ENCODE data around the gene PTBP3.
"Not testable (repeated sequence)": the region's sequence is repeated elsewhere in the genome, so short reads cannot be mapped to it uniquely, and the experiment has no call there.

Gene PTBP3

GRCh38 chr9:112332977-112333638 lies at the start of gene PTBP3:
Gene PTBP3, minus strand, starts transcription at chr9:112333619. Its CDS starts 35,754 bp downstream, at chr9:112297865.
- Mint-ChIP-seq H3K4me1 (ENCODE audit: low read depth) (peaks cover 43% of the 10 kb centered on the region), H3K4me3 (peak within 1 kb of the TSS; percentile 90), H3K9me3 (no peaks in the 10 kb centered on the region), H3K27ac (peak within 1 kb of the TSS; percentile 98), H3K27me3 (no peaks in the 10 kb centered on the region), H3K36me3 (ENCODE audit: low read depth) (peaks cover 11% of the 10 kb centered on the region)
- DNase-seq = peak; percentile 85

- Mint-ChIP-seq H3K27ac (no peak overlapping the region), H3K4me3 (no peak overlapping the region), H3K9me3 (no peaks in the 10 kb centered on the region), H3K4me1 (ENCODE audit: low read depth) (peaks cover 45% of the 10 kb centered on the region), H3K36me3 (ENCODE audit: low read depth) (peaks cover 15% of the 10 kb centered on the region), H3K27me3 (no peaks in the 10 kb centered on the region)
- no peak for DNase-seq
Observed at GRCh38 chr9:112382501-112383364, 49.3 kb upstream of the PTBP3 start.

- Mint-ChIP-seq H3K4me1 (ENCODE audit: low read depth) (peaks cover 52% of the 10 kb centered on the region), H3K4me3 (no peak overlapping the region), H3K27ac (no peak overlapping the region), H3K27me3 (no peaks in the 10 kb centered on the region), H3K36me3 (ENCODE audit: low read depth) (peaks cover 15% of the 10 kb centered on the region), H3K9me3 (no peaks in the 10 kb centered on the region)
- no peak for DNase-seq
Observed at GRCh38 chr9:112382066-112382465, 48.6 kb upstream of the PTBP3 start.

GRCh38 chr9:112380825-112381221 lies 47.4 kb upstream of the PTBP3 start:
- Mint-ChIP-seq H3K27me3 (no peaks in the 10 kb centered on the region), H3K27ac (peak overlapping the region; percentile 100), H3K4me1 (ENCODE audit: low read depth) (peaks cover 52% of the 10 kb centered on the region), H3K36me3 (ENCODE audit: low read depth) (peaks cover 15% of the 10 kb centered on the region), H3K4me3 (peak overlapping the region; percentile 99), H3K9me3 (no peaks in the 10 kb centered on the region)
- no peak for DNase-seq

- Mint-ChIP-seq H3K36me3 (ENCODE audit: low read depth) (peaks cover 15% of the 10 kb centered on the region), H3K9me3 (no peaks in the 10 kb centered on the region), H3K27me3 (no peaks in the 10 kb centered on the region), H3K4me1 (ENCODE audit: low read depth) (peaks cover 52% of the 10 kb centered on the region), H3K4me3 (peak within 1 kb of the TSS; percentile 99), H3K27ac (peak within 1 kb of the TSS; percentile 100)
- no peak for DNase-seq
Observed at GRCh38 chr9:112380102-112380824, 46.8 kb upstream of the PTBP3 start, which contains the start of gene HSDL2. Gene HSDL2, plus strand, starts transcription at chr9:112380108. Its CDS starts 56 bp downstream, at chr9:112380164.

- Mint-ChIP-seq H3K4me3 (peak overlapping the region; percentile 99), H3K36me3 (ENCODE audit: low read depth) (peaks cover 12% of the 10 kb centered on the region), H3K27ac (peak overlapping the region; percentile 100), H3K4me1 (ENCODE audit: low read depth) (peaks cover 50% of the 10 kb centered on the region), H3K9me3 (no peaks in the 10 kb centered on the region), H3K27me3 (no peaks in the 10 kb centered on the region)
- peak; percentile 98 for DNase-seq
Observed at GRCh38 chr9:112379177-112380101, 46.0 kb upstream of the PTBP3 start.

- peaks cover 11% of the 10 kb centered on the region for H3K36me3 Mint-ChIP-seq (ENCODE audit: low read depth)
- H3K27ac Mint-ChIP-seq = peak overlapping the region; percentile 100
- H3K4me3 Mint-ChIP-seq = peak overlapping the region; percentile 99
- H3K4me1 Mint-ChIP-seq (ENCODE audit: low read depth) = peaks cover 50% of the 10 kb centered on the region
- H3K27me3 Mint-ChIP-seq = no peaks in the 10 kb centered on the region
- peak; percentile 54 for DNase-seq
- no peaks in the 10 kb centered on the region for H3K9me3 Mint-ChIP-seq
Observed at GRCh38 chr9:112378328-112379176, 45.1 kb upstream of the PTBP3 start.

GRCh38 chr9:112377684-112378327 lies 44.4 kb upstream of the PTBP3 start:
- Mint-ChIP-seq H3K27ac (no peak overlapping the region), H3K4me3 (peak overlapping the region; percentile 99), H3K36me3 (ENCODE audit: low read depth) (peaks cover 11% of the 10 kb centered on the region), H3K4me1 (ENCODE audit: low read depth) (peaks cover 47% of the 10 kb centered on the region), H3K27me3 (no peaks in the 10 kb centered on the region), H3K9me3 (no peaks in the 10 kb centered on the region)
- no peak for DNase-seq

GRCh38 chr9:112377087-112377486 lies 43.7 kb upstream of the PTBP3 start:
- Mint-ChIP-seq H3K27ac (no peak overlapping the region), H3K27me3 (no peaks in the 10 kb centered on the region), H3K4me1 (ENCODE audit: low read depth) (peaks cover 41% of the 10 kb centered on the region), H3K4me3 (no peak overlapping the region), H3K9me3 (no peaks in the 10 kb centered on the region), H3K36me3 (ENCODE audit: low read depth) (peaks cover 11% of the 10 kb centered on the region)
- no peak for DNase-seq

- H3K27ac Mint-ChIP-seq = no peak overlapping the region
- no peaks in the 10 kb centered on the region for H3K9me3 Mint-ChIP-seq
- H3K4me1 Mint-ChIP-seq (ENCODE audit: low read depth) = peaks cover 27% of the 10 kb centered on the region
- no peak for DNase-seq
- H3K27me3 Mint-ChIP-seq = no peaks in the 10 kb centered on the region
- H3K36me3 Mint-ChIP-seq (ENCODE audit: low read depth) = peaks cover 6% of the 10 kb centered on the region
- H3K4me3 Mint-ChIP-seq = no peak overlapping the region
Observed at GRCh38 chr9:112375361-112375760, 41.9 kb upstream of the PTBP3 start.

- not testable (repeated sequence) for H3K27me3 Mint-ChIP-seq; H3K27ac Mint-ChIP-seq; H3K9me3 Mint-ChIP-seq; DNase-seq; H3K4me3 Mint-ChIP-seq; H3K36me3 Mint-ChIP-seq (ENCODE audit: low read depth)
- peaks cover 27% of the 10 kb centered on the region for H3K4me1 Mint-ChIP-seq (ENCODE audit: low read depth)
Observed at GRCh38 chr9:112374232-112374631, 40.8 kb upstream of the PTBP3 start.

- H3K27me3 Mint-ChIP-seq; H3K4me3 Mint-ChIP-seq; DNase-seq; H3K36me3 Mint-ChIP-seq (ENCODE audit: low read depth); H3K27ac Mint-ChIP-seq; H3K9me3 Mint-ChIP-seq: not testable (repeated sequence)
- H3K4me1 Mint-ChIP-seq (ENCODE audit: low read depth) = peaks cover 23% of the 10 kb centered on the region
Observed at GRCh38 chr9:112373666-112374065, 40.2 kb upstream of the PTBP3 start.

GRCh38 chr9:112371060-112371459 lies 37.6 kb upstream of the PTBP3 start:
- Mint-ChIP-seq H3K27me3 (no peaks in the 10 kb centered on the region), H3K27ac (no peak overlapping the region), H3K36me3 (ENCODE audit: low read depth) (no peaks in the 10 kb centered on the region), H3K4me3 (no peak overlapping the region), H3K4me1 (ENCODE audit: low read depth) (peaks cover 2% of the 10 kb centered on the region), H3K9me3 (peaks cover 14% of the 10 kb centered on the region)
- DNase-seq = no peak
